Liver (tissue), 9 donors: Measurements from ENCODE around the gene LTN1. TPM values are rescaled to one million over a fixed set of nuclear protein-coding genes. Genes with fewer than 3 reads are reported as not detected.
A peak's percentile ranks its signal among the peaks of the same experiment; 100 is the strongest.

Experiments used
- DNase-seq: peaks from one replicate; pipeline ENCODE4 v3.0.0-alpha.2; 2017; ENCODE audit warnings: low spot score
- H3K27ac ChIP-seq, 2 donors: one replicate each; pipeline ENCODE4 v1.7.0; 2013; ENCODE audit warnings: inconsistent platforms in 2 of 2, low read length in 2 of 2, control low read depth in 1 of 2, low read depth in 1 of 2, mild to moderate bottlenecking in 1 of 2
- H3K27me3 ChIP-seq, 4 donors: one replicate each; pipeline versions ENCODE4 v1.6.1 to v1.7.0; 2013; ENCODE audit warnings: low read length in 3 of 4, inconsistent platforms in 1 of 4, mild to moderate bottlenecking in 1 of 4, moderate library complexity in 1 of 4; ENCODE audit not compliant: control insufficient read depth in 4 of 4, insufficient read depth in 4 of 4
- H3K36me3 ChIP-seq, 4 donors: one replicate each; pipeline versions ENCODE4 v1.6.1 to v1.7.0; 2013; ENCODE audit warnings: low read length in 3 of 4, mild to moderate bottlenecking in 3 of 4, low read depth in 1 of 4, moderate library complexity in 1 of 4; ENCODE audit not compliant: control insufficient read depth in 4 of 4, insufficient read depth in 3 of 4
- H3K4me1 ChIP-seq, 4 donors: one replicate each; pipeline versions ENCODE4 v1.6.1 to v1.7.0; 2013; ENCODE audit warnings: low read length in 3 of 4, mild to moderate bottlenecking in 3 of 4, moderate library complexity in 1 of 4; ENCODE audit not compliant: control insufficient read depth in 4 of 4, insufficient read depth in 4 of 4
- H3K4me3 ChIP-seq, 3 donors: one replicate each; pipeline versions ENCODE4 v1.6.1 to v1.7.0; 2013; ENCODE audit warnings: low read length in 3 of 3, control low read depth in 1 of 3, low read depth in 1 of 3, mild to moderate bottlenecking in 1 of 3
- H3K9ac ChIP-seq, 2 donors: one replicate each; pipeline ENCODE4 v1.7.0; 2013; ENCODE audit warnings: low read length in 2 of 2, mild to moderate bottlenecking in 2 of 2, moderate library complexity in 2 of 2, control low read depth in 1 of 2, low read depth in 1 of 2
- H3K9me3 ChIP-seq, 4 donors: one replicate each; pipeline versions ENCODE4 v1.6.1 to v1.7.0; 2013; ENCODE audit warnings: low read length in 3 of 4; ENCODE audit not compliant: control insufficient read depth in 4 of 4
- FOXA1 ChIP-seq: IDR thresholded peaks from 2 replicates; pipeline ENCODE4 v1.6.1; 2016; ENCODE audit warnings: antibody characterized with exemption
- FOXA2 ChIP-seq: IDR thresholded peaks from 2 replicates; pipeline ENCODE4 v1.6.1; 2016; ENCODE audit warnings: antibody characterized with exemption
- GABPA ChIP-seq, 2 donors: IDR thresholded peaks in 1 of 2; conservative IDR thresholded peaks in 1 of 2; 2 replicates each; pipeline ENCODE4 v1.6.1; 2016; ENCODE audit warnings: antibody characterized with exemption in 2 of 2, mild to moderate bottlenecking in 1 of 2, moderate library complexity in 1 of 2
- JUND ChIP-seq, 2 donors: IDR thresholded peaks; 2 replicates each; pipeline ENCODE4 v1.6.1; 2016; ENCODE audit warnings: antibody characterized with exemption in 2 of 2
- REST ChIP-seq: IDR thresholded peaks from 2 replicates; pipeline ENCODE4 v1.6.1; 2016; ENCODE audit warnings: antibody characterized with exemption, mild to moderate bottlenecking
- ZBTB33 ChIP-seq: IDR thresholded peaks from 2 replicates; pipeline ENCODE4 v1.6.1; 2016; ENCODE audit warnings: antibody characterized with exemption
- WGBS: extraction: QIAGEN DNeasy Blood & Tissue Kit; methylation state at CpG from one replicate; pipeline ENCODE4 v1.1.7; 2013; 5-methylcytosine and 5-hydroxymethylcytosine counted together
- polyA plus RNA-seq, 2 donors: library from polyadenylated mRNA; stranded (reverse) in 1 of 2; unstranded in 1 of 2; fragments of 200-250 nt in 1 of 2; fragments of >200 nt in 1 of 2; fragmentation: Nextera tagmentation in 1 of 2; extraction: Ambion mirVana in 1 of 2; gene quantifications; one replicate each; pipeline versions ENCODE4 v1.2.1 to v1.2.3, GENCODE V29; 2013 to 2015
- total RNA-seq, 2 donors: library from RNA; depleted of rRNA; stranded (reverse); fragments of >200 nt; gene quantifications; one replicate each; pipeline ENCODE4 v1.2.3, GENCODE V29; 2014
- TF ChIP-seq, protein P1 (sequence below): fragments of 150-350 bp; IDR thresholded peaks from 2 replicates; pipeline ENCODE4 v1.5.1; 2017; ENCODE audit warnings: improper control_type of control experiment, low read depth, low read length; ENCODE audit not compliant: missing input control
- TF ChIP-seq, protein P2 (sequence below): IDR thresholded peaks from 2 replicates; pipeline ENCODE4 v1.6.1; 2016; ENCODE audit warnings: antibody characterized with exemption
- donor health status: healthy.
- donor health status: healthy.
- donor health status: healthy.
- donor health status: healthy.
- donor health status: healthy.

The LTN1 gene
- total and polyA plus RNA-seq, 4 donors = 3.9 to 22.1 (median 9.6) TPM

DNA sequence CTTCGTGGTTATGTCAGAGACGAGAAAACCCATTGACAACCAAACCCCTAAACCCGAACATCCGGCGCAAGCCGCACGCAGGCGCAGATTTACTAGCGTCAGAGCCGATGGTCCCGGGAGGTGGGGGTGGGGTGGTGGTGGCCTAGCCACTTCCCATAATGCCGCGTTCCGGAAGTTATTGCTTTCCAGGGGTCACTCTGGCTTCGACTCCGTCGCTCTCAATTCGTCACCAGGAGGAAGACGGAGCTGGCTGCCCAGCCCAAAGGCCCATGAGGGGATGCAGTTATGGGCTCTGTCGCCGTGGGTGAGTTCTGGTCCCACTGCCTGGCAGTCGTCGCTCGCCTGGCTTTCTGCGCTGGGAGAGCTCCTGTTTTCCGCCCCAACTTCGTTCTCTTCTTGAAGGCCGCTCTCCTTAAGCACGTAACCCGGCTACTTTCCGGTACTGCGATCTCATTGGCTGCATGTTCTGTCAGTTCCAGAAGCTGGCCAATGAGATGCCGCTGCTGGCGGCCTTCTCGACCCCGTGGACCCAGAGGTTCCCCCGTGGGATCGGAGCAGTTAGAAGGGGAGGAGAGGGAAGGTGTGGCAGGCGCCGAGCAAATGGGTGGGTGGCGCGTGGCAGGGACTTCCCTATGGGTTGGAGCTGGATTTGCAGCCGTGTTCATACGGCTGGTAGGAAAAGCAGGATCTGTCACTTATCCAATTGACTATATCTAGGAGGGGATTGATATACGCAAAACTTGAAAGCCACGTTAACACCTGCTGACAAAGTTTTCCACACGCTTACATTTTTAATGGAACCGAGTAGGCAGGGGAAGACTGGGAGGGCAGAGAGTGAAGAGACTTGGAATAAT is 32.0 kb upstream of the LTN1 start, which contains the start of gene USP16 (continued):
- TF ChIP-seq, protein P1, sequence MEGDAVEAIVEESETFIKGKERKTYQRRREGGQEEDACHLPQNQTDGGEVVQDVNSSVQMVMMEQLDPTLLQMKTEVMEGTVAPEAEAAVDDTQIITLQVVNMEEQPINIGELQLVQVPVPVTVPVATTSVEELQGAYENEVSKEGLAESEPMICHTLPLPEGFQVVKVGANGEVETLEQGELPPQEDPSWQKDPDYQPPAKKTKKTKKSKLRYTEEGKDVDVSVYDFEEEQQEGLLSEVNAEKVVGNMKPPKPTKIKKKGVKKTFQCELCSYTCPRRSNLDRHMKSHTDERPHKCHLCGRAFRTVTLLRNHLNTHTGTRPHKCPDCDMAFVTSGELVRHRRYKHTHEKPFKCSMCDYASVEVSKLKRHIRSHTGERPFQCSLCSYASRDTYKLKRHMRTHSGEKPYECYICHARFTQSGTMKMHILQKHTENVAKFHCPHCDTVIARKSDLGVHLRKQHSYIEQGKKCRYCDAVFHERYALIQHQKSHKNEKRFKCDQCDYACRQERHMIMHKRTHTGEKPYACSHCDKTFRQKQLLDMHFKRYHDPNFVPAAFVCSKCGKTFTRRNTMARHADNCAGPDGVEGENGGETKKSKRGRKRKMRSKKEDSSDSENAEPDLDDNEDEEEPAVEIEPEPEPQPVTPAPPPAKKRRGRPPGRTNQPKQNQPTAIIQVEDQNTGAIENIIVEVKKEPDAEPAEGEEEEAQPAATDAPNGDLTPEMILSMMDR = peak; percentile 52
- TF ChIP-seq, protein P2, sequence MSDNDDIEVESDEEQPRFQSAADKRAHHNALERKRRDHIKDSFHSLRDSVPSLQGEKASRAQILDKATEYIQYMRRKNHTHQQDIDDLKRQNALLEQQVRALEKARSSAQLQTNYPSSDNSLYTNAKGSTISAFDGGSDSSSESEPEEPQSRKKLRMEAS = peak; percentile 89

DNA sequence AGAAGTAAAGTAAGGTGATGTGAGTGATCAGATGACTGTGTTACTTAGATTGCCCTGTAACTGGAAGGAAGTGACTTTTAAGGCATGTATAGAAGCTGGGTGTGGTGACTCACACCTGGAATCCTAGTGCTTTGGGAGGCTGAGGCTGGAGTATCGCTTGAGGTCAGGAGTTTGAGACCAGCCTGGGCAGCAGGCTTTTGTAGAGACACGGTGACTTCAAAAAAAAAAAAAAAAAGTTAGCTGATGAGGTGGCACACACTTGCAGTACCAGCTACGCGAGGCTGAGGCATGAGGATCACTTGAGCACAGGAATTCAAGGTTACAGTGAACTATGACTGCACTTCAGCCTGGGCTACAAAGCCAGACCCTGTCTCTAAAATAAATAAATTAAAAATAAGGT is 29.5 kb upstream of the LTN1 start:
- TF ChIP-seq REST (no peak), FOXA1 (no peak), ZBTB33 (no peak), GABPA (IDR thresholded peaks at IDR 0.05 in 1 of 2, conservative IDR thresholded peaks at IDR 0.05 in 1 of 2) (no peak), FOXA2 (no peak), JUND (IDR thresholded peaks at IDR 0.05) (no peak)
- TF ChIP-seq, protein P1 = no peak
- TF ChIP-seq, protein P2 = no peak
- Histone ChIP-seq H3K9me3 (no peaks in the 10 kb centered on the region), H3K27me3 (no peaks in the 10 kb centered on the region), H3K4me1 (peaks cover 4 to 25% (median 16%) of the 10 kb centered on the region in 4 donors), H3K4me3 (no peak overlapping the region), H3K36me3 (no peaks in the 10 kb centered on the region), H3K9ac (no peak overlapping the region), H3K27ac (no peak overlapping the region)
- DNase-seq = no peak
- 87% methylated on average over 4 of the region's 4 CpGs for WGBS
